HepG2 (cell line): Measurements from ENCODE around the gene RCBTB1. TPM values are rescaled to one million over a fixed set of nuclear protein-coding genes. Genes with fewer than 3 reads are reported as not detected.

Experiments
- AKAP8 ChIP-seq: sonication (generic); formaldehyde crosslinking; IDR thresholded peaks from 2 replicates; pipeline ENCODE4 v1.5.1; 2020; ENCODE audit warnings: mild to moderate bottlenecking, missing genetic modification reagents
- GFI1 ChIP-seq: sonication (generic); formaldehyde crosslinking; IDR thresholded peaks from 2 replicates; pipeline ENCODE4 v1.5.0; 2020; ENCODE audit warnings: missing genetic modification reagents, mild to moderate bottlenecking, borderline replicate concordance
- NFIB ChIP-seq: sonication (generic); formaldehyde crosslinking; IDR thresholded peaks from 2 replicates; pipeline ENCODE4 v1.9.0; 2021; ENCODE audit warnings: missing genetic modification reagents, mild to moderate bottlenecking, borderline replicate concordance
- PCBP1 ChIP-seq: fragments of 200-400 bp; formaldehyde crosslinking; IDR thresholded peaks from 2 replicates; pipeline ENCODE4 v1.6.1; 2017; ENCODE audit warnings: mild to moderate bottlenecking, low read depth, low read length, borderline replicate concordance
- ZFP36 ChIP-seq: fragments of 150-350 bp; IDR thresholded peaks from 2 replicates; pipeline ENCODE4 v1.6.1; 2018; ENCODE audit warnings: borderline replicate concordance, low read length, low read depth; ENCODE audit not compliant: partially characterized antibody
- ZNF383 ChIP-seq: sonication (generic); formaldehyde crosslinking; IDR thresholded peaks from 2 replicates; pipeline ENCODE4 v1.4.0; 2020; ENCODE audit warnings: missing genetic modification reagents, mild to moderate bottlenecking, borderline replicate concordance
- ZNF431 ChIP-seq: sonication (generic); formaldehyde crosslinking; IDR thresholded peaks from 2 replicates; pipeline ENCODE4 v1.9.0; 2022; ENCODE audit warnings: missing genetic modification reagents, low read depth, mild to moderate bottlenecking, borderline replicate concordance
- ZNF564 ChIP-seq: sonication (generic); formaldehyde crosslinking; IDR thresholded peaks from 2 replicates; pipeline ENCODE4 v1.8.1; 2023; ENCODE audit warnings: mild to moderate bottlenecking, missing genetic modification reagents
- ZSCAN21 ChIP-seq: sonication (generic); formaldehyde crosslinking; IDR thresholded peaks from 2 replicates; pipeline ENCODE4 v1.8.0; 2022; ENCODE audit warnings: mild to moderate bottlenecking, missing genetic modification reagents, moderate library complexity, borderline replicate concordance
- ZZZ3 ChIP-seq: sonication (generic); formaldehyde crosslinking; IDR thresholded peaks from 2 replicates; pipeline ENCODE4 v1.4.0; 2020; ENCODE audit warnings: missing genetic modification reagents, mild to moderate bottlenecking, borderline replicate concordance
- polyA plus RNA-seq, 8 experiments: library from polyadenylated mRNA; depleted of rRNA in 3 of 8; stranded (reverse) in 7 of 8; unstranded in 1 of 8; fragments of >200 nt; fragmentation: Illumina TruSeq in 4 of 8; extraction: Trizol in 4 of 8; gene quantifications; 2 replicates each; pipeline versions ENCODE4 v1.2.1 to v1.2.3, GENCODE V29; 2011 to 2016; ENCODE audit warnings: low read depth in 4 of 8, missing spikeins in 1 of 8, mixed read lengths in 1 of 8; ENCODE audit not compliant: insufficient read depth in 1 of 8
- total RNA-seq, 5 experiments: library from RNA; depleted of rRNA; stranded (reverse); fragments of >200 nt; fragmentation: Illumina TruSeq; extraction: Trizol; gene quantifications; 2 replicates each; pipeline ENCODE4 v1.2.3, GENCODE V29; 2016; ENCODE audit warnings: low read depth in 1 of 5
- TF ChIP-seq, protein P1 (sequence below): sonication (generic); formaldehyde crosslinking; IDR thresholded peaks from 2 replicates; pipeline ENCODE4 v1.4.0; 2020; ENCODE audit warnings: low read depth, mild to moderate bottlenecking, missing genetic modification reagents
- TF ChIP-seq, protein P2 (sequence below): sonication (generic); formaldehyde crosslinking; IDR thresholded peaks from 2 replicates; pipeline ENCODE4 v1.8.1; 2023; ENCODE audit warnings: mild to moderate bottlenecking, missing genetic modification reagents
- TF ChIP-seq, protein P3 (sequence below): sonication (generic); formaldehyde crosslinking; IDR thresholded peaks from 2 replicates; pipeline ENCODE4 v1.4.0; 2020; ENCODE audit warnings: missing genetic modification reagents
- TF ChIP-seq, protein P4 (sequence below): sonication (generic); formaldehyde crosslinking; IDR thresholded peaks from 2 replicates; pipeline ENCODE4 v1.8.1; 2022; ENCODE audit warnings: low read depth, mild to moderate bottlenecking, missing genetic modification reagents

Gene RCBTB1
- total and polyA plus RNA-seq, 2 of the 13 experiments (the other 11 are each of a cell fraction or from before 2014, with no cell fraction given) = 13.4 to 21.6 TPM

DNA sequence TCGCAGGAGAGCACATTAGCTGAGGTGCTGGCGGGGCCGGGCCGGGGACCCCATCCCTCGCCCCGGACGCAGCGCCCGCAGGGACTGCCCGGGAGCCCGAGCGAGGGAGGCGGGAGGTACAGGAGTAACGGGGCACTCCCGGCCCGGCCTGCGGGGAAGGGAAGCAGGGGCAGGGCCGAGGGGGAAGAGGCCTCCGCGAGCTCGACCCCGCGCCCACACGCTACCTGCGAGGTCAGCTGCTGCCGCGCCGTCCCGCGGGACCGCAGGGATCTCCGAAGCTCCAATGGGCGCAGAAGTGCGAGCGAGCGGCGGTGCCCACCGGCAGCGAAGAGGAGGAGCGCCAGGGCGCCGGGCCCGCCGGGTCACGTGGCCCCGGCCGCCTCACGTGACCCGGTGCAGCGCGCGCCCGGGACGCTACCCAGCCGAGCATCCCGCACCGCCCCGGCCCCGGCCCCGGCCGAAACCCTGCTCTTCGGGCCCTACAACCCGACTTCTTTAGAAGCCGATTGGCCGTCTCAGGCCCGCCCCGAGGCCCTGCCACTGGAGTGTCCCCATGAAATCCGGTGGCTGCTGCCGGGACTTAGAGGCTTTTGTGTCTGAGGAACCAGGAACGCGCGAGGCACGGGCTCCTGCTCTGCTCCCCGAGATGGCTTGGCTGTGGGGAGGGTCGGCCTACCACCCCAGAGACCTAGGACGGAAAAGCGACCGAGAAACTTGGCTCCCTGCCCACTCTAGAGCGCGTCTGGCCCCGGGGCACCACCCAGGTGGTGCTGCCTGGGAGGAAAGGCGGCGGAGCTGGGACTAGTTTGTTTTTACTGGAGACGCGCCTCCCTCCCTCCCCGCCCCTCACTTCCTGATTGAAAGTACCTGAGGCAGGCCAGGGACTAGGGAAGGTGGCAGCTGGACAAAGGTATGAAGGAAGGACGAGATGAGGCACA is at the start of gene RCBTB1 (continued):
- TF ChIP-seq, protein P1, sequence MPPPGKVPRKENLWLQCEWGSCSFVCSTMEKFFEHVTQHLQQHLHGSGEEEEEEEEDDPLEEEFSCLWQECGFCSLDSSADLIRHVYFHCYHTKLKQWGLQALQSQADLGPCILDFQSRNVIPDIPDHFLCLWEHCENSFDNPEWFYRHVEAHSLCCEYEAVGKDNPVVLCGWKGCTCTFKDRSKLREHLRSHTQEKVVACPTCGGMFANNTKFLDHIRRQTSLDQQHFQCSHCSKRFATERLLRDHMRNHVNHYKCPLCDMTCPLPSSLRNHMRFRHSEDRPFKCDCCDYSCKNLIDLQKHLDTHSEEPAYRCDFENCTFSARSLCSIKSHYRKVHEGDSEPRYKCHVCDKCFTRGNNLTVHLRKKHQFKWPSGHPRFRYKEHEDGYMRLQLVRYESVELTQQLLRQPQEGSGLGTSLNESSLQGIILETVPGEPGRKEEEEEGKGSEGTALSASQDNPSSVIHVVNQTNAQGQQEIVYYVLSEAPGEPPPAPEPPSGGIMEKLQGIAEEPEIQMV (CRISPR knock-in tag) = no peak; the same call in 1 of the 2 replicates
- TF ChIP-seq, protein P2, sequence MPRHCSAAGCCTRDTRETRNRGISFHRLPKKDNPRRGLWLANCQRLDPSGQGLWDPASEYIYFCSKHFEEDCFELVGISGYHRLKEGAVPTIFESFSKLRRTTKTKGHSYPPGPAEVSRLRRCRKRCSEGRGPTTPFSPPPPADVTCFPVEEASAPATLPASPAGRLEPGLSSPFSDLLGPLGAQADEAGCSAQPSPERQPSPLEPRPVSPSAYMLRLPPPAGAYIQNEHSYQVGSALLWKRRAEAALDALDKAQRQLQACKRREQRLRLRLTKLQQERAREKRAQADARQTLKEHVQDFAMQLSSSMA = no peak
- no peak for TF ChIP-seq PCBP1
- TF ChIP-seq ZNF564 (CRISPR knock-in tag) = 0 out of 2 replicates have a peak, but pooled peaks have one; percentile 32
- TF ChIP-seq, protein P3, sequence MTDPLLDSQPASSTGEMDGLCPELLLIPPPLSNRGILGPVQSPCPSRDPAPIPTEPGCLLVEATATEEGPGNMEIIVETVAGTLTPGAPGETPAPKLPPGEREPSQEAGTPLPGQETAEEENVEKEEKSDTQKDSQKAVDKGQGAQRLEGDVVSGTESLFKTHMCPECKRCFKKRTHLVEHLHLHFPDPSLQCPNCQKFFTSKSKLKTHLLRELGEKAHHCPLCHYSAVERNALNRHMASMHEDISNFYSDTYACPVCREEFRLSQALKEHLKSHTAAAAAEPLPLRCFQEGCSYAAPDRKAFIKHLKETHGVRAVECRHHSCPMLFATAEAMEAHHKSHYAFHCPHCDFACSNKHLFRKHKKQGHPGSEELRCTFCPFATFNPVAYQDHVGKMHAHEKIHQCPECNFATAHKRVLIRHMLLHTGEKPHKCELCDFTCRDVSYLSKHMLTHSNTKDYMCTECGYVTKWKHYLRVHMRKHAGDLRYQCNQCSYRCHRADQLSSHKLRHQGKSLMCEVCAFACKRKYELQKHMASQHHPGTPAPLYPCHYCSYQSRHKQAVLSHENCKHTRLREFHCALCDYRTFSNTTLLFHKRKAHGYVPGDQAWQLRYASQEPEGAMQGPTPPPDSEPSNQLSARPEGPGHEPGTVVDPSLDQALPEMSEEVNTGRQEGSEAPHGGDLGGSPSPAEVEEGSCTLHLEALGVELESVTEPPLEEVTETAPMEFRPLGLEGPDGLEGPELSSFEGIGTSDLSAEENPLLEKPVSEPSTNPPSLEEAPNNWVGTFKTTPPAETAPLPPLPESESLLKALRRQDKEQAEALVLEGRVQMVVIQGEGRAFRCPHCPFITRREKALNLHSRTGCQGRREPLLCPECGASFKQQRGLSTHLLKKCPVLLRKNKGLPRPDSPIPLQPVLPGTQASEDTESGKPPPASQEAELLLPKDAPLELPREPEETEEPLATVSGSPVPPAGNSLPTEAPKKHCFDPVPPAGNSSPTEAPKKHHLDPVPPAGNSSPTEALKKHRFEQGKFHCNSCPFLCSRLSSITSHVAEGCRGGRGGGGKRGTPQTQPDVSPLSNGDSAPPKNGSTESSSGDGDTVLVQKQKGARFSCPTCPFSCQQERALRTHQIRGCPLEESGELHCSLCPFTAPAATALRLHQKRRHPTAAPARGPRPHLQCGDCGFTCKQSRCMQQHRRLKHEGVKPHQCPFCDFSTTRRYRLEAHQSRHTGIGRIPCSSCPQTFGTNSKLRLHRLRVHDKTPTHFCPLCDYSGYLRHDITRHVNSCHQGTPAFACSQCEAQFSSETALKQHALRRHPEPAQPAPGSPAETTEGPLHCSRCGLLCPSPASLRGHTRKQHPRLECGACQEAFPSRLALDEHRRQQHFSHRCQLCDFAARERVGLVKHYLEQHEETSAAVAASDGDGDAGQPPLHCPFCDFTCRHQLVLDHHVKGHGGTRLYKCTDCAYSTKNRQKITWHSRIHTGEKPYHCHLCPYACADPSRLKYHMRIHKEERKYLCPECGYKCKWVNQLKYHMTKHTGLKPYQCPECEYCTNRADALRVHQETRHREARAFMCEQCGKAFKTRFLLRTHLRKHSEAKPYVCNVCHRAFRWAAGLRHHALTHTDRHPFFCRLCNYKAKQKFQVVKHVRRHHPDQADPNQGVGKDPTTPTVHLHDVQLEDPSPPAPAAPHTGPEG (CRISPR knock-in tag) = no peak
- TF ChIP-seq GFI1 = peak; percentile 21; the same call in 1 of the 2 replicates
- TF ChIP-seq, protein P4, sequence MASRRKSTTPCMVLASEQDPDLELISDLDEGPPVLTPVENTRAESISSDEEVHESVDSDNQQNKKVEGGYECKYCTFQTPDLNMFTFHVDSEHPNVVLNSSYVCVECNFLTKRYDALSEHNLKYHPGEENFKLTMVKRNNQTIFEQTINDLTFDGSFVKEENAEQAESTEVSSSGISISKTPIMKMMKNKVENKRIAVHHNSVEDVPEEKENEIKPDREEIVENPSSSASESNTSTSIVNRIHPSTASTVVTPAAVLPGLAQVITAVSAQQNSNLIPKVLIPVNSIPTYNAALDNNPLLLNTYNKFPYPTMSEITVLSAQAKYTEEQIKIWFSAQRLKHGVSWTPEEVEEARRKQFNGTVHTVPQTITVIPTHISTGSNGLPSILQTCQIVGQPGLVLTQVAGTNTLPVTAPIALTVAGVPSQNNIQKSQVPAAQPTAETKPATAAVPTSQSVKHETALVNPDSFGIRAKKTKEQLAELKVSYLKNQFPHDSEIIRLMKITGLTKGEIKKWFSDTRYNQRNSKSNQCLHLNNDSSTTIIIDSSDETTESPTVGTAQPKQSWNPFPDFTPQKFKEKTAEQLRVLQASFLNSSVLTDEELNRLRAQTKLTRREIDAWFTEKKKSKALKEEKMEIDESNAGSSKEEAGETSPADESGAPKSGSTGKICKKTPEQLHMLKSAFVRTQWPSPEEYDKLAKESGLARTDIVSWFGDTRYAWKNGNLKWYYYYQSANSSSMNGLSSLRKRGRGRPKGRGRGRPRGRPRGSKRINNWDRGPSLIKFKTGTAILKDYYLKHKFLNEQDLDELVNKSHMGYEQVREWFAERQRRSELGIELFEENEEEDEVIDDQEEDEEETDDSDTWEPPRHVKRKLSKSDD (CRISPR knock-in tag) = no peak
- no peak for TF ChIP-seq ZZZ3 (CRISPR knock-in tag)
- no peak for TF ChIP-seq ZNF383 (CRISPR knock-in tag)
- no peak for TF ChIP-seq NFIB (CRISPR knock-in tag)
- TF ChIP-seq AKAP8 (CRISPR knock-in tag) = no peak
- no peak for TF ChIP-seq ZFP36
- TF ChIP-seq ZNF431 = no peak
- no peak for TF ChIP-seq ZSCAN21 (CRISPR knock-in tag)
